DMS53 treated with DMSO at 0.1 percent for 48 hours (cell line): ENCODE data around the gene THNSL1.

Experiments
- DNase-seq: peaks from one replicate; lab custom pipeline; 2025; ENCODE audit not compliant: unreplicated experiment; lab: John Stamatoyannopoulos, UW

The THNSL1 gene

DNA sequence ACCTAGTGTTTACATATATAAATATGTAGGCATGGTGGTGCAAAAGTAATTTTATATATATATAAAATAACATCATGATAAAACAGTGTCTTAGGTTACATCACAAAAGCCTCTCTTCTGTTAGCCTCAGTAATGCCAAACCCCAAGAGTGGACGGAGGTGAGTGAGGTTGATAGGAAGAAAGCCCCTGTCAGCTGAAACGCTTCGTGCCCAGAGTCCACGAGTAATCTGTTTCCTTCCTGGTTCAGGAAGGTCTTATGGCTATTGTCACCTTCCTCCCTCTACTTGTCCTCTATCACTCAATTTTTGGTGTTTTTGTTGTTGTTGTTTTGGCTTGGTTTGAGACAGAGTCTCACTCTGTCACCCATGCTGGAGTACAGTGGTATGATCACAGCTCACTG lies 41.5 kb downstream of the THNSL1 start:
- DNase-seq = no peak

DNA sequence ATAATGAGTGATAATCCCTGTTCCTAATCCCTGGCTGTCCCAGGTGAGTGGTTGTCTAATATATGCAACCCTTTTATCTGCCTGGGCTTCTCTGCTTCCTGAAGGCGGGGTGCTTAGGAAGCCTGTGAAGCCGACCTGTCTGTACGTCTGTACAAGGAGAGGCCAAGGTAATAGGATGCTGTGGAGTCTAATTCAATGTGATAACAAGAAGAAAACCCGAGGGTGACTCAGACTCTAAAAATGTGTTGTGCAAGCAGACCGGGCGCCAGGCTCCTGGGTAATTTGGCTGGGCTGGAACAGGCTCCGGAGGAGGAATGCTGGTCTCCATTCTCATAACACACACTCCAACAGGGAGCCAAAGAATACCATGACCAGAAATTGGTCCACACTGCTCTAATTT lies 43.6 kb downstream of the THNSL1 start:
- no peak for DNase-seq

DNA sequence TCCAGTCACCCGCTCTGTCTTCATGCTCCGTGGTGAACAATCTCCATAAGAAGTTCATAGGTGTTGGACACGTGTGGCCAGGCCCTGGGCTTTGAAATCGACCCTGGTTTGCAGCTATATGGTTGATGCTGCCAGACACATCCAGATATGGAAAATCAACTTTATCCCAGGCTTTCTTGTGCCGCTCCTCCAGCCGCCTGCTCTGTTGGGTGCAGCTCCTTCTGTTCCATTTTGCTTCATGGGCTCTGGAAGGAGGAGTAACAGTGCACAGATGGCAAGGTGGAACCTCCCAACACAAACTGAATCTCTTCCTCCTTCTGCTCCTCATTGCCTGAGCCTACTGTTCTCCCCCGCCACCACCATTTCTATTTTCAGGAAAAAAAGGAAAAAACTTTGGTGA lies 44.7 kb downstream of the THNSL1 start:
- DNase-seq = no peak

DNA sequence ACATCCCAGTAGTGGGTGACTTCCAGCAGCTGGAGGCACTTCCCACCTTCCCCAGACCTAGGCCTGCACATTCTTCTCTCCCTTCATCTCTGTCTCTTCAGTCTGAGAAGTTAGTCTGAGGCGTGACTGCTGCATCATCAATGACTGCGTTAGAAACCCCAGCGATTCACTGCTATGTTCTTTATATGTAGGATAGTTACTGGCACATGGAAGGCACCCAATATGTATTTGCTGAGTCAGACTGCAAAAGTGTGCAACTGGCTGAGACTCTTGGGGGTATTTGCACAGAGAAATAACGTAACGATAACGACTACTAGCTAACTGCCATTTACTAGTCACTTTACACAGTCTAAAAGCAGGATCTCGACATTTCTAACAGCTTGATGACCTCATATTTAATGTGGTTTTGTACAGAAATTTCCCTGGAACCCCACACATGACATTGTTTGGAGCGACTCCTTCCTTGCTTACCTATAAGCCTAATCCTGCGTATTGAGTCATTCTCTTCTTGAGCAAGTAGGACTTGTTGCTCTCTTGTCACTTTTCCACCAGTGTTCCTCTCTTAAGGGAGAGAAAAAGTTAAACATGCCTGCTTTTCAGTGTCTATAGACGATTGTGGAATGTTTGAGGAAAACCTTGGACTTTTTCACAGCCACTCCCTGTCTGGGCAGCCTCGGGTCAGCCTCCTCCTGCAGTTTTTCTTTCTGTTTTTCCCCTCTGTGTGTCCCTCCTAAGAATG lies 45.5 kb downstream of the THNSL1 start:
- DNase-seq = no peak

DNA sequence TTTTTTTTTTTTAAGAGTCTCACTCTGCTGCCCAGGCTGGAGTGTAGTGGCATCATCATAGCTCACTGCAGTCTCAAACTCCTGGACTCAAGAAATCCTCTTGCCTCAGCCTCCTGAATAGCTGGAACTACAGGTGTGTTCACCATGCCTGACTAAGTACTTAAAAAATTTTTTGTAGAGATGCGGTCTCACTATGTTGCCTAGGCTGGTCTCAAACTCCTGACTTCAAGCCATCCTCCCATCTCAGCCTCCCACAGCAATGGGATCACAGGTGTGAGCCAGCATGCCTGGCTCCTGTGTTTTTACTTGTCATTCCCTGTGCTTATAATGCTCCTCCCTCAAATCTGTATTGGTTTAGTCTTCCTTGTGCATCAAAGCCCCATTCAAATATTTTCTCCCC lies 46.7 kb downstream of the THNSL1 start:
- no peak for DNase-seq

DNA sequence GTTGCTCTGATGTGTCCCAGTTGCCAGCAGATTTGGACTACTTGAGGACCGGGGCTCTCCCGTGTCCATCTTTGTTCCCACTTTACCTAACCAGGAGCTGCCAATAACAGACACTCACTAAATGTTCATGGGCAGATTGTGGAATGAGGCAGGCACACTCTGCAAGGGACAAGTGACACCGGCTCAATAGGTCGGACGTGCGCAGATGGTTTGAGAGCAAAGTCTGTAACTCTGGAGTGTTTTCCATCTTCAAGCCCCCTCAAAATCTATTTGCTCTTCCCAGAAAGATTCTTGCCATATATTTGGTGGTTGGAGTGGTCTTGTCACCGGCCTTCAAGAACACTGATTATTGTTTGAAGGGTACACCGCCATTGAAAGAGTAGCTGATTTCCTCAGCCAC lies 47.2 kb downstream of the THNSL1 start:
- no peak for DNase-seq

DNA sequence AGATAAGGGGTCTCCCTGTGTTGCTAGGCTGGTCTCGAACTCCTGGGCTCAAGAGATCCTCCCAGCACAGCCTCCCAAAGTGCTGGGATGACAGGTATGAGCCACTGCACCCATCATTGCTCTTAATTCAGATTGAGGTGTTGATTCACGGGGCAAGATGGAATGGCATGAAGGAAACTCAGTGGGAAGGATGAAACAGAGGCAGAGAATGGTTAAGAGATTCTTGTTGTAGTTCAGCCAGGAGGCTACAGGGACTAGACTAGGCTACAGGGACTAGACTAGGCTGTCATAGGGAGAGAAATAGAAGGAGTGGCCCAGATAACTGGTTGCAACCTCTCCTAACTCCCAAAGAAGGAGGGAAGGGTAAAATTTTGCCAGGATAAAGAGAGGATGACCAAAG lies 48.0 kb downstream of the THNSL1 start:
- DNase-seq = no peak

DNA sequence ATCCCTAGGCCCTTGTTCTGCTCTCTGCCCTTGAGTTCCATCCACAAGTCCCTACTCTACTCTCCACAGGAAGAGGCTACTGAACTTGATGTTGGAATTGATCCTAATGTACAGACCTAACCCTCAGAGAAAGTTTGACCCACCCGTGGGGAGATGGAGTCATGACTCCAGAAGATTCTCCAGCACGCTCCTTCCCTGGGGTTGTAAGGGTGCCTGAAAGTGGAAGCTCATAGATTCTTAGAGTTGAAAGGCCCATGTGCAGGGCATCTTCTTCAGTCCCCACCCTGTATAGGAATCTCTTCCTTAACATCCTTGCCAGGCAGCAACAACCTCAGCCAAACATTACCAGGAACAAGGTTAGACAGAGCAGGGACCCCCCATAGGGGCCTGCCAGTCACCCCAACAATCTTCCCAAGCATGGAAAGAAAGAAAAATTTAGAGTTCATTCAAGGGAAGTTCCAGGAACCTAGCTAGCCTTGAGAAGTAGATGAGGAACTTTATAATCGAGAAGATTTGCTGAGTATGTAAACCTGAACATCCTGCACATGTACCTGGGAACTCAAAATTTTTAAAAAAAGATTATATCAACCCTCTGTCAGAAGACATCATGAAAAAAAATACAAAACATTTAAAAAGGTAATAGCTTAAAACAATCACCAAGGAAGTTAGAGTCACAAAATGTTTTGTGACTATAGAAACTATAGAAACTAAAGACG lies 49.5 kb downstream of the THNSL1 start:
- no peak for DNase-seq

DNA sequence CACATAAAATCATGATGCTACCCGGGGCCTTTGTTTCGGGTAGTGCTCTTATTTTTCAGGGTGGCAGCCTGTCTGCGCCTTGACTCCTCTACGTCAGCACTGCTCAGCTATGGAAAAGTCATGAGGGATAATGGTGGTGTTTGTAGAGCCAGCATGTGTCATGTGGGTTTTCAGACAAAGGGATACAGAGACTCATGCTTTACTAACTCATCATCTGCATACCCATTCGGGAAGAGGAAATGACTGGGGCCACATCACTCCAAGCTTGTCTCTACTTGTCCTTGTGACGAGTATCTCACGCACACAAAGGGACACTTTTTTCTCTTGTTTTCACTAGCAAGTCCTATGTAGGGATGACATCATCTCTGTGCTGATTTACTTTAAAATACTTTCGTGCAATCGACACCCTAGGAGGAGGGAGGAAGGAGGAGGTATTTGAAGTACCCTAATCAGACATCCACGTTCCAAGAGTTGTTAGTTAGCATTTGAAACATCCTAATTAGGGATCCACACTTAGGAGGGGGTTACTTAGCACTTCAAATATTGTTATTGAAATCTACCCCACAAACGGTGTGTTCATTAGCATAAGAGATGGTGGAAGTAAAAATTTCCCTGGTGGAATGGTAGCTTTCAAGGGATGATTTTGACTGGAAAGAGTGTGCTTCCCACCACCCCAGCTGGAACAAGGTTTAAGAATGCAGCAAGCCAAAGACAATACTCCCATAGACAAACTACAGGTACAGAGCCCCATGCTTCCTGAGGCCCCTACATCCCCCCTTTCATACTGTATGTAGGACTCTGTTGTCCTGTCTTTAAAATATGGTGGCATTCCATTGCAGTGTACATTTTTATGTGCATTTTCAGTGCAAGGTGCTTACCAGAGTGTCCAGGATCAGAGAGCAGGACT lies 52.0 kb downstream of the THNSL1 start:
- no peak for DNase-seq

DNA sequence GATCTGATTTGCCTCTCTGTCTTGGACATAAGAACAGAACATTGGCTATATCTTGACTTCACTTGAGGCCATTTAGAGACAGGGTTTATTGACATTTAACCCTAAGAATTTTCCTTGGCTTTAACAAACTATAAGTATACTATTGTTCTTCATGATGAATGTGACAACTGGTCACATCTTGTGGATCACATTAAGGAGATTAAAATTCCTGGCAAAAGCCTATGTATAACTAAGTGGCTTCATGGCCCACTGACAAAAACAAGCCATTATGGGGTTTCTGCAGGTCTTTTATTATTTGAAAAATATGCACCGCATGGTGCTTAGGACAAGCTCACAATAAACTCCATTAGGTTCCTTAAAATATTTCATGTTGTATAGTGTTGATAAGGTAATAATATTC lies 54.8 kb downstream of the THNSL1 start:
- no peak for DNase-seq

DNA sequence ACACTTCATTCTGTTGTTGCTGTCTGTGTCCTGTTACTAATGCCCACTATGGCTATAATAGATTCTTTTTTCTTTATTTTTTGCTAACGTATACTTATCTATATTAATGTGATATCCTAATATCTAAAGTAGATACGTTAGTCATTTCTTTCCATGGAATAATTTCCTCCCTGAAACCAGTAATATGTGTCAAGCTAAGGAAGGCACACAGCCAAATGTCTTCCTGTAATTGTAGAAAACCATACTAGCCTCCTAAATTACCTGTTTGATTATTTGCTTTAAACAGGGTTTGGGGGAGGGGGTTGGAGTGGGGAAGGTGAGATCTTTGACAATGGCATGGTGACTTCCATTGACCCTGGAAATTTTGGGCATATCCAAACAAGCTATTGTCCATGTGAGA lies 56.4 kb downstream of the THNSL1 start:
- no peak for DNase-seq

DNA sequence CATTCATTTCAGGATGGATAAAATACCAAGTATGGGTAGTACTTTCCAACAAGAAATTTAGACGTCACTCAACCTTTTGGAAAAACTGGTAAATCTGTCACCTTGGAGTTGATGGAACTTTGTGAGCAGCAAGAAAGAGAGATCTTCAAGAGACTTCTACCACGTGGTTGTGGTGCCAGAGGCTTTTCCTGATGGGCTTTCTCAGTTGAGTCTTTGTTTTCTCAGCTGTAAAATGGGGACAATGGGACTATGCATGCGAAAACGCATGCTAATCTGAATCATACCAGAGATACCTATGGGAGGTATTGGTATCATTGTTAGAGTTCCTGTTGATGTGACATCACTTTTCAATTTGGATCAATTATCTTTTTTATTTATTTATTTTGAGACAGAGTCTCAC lies 59.4 kb downstream of the THNSL1 start:
- no peak for DNase-seq
